B cell (primary cell): ENCODE results near the gene TRPM6. TPM values are rescaled to one million over a fixed set of nuclear protein-coding genes. Genes with fewer than 3 reads are reported as not detected.
"Not testable (repeated sequence)": the region's sequence is repeated elsewhere in the genome, so short reads cannot be mapped to it uniquely, and the experiment has no call there.

Experiments
- ATAC-seq: fragments of 200-7000 bp; cut with Tn5 transposase; one replicate; pipeline ENCODE4 v1.10.0; 2021; ENCODE audit warnings: low read depth, mild to moderate bottlenecking, moderate number of reproducible peaks, moderate library complexity
- CTCF ChIA-PET: fragments of 350-600 bp; sonication (Branson Sonifier 250); formaldehyde crosslinking; loops from one replicate; lab custom pipeline; 2021; ENCODE audit warnings: antibody characterized with exemption, inconsistent platforms; lab: Charles Lee
- POLR2A ChIA-PET: fragments of 350-600 bp; sonication (Branson Sonifier 250); formaldehyde crosslinking; loops from one replicate; lab custom pipeline; 2021; ENCODE audit warnings: antibody characterized with exemption; lab: Charles Lee
- DNase-seq: peaks from one replicate; pipeline ENCODE4 v3.0.0; 2013
- H2AFZ ChIP-seq: 2 replicates; pipeline ENCODE4 v1.6.1; 2012; ENCODE audit warnings: mild to moderate bottlenecking, low read depth, low read length; ENCODE audit not compliant: insufficient read depth, poor library complexity, severe bottlenecking
- H3K27ac ChIP-seq, 2 donors: 1 replicate in 1 of 2; 2 replicates in 1 of 2; pipeline ENCODE4 v1.5.1; 2012 to 2013; ENCODE audit warnings: low read length in 2 of 2, mild to moderate bottlenecking in 2 of 2, moderate library complexity in 1 of 2
- H3K27me3 ChIP-seq, 4 experiments: fragments of 200-600 bp in 1 of 4; sonication (generic) in 1 of 4; replicated peaks in 1 of 4; 1 replicate in 2 of 4; 2 replicates in 2 of 4; pipeline versions ENCODE4 v1.6.1 to v1.7.0; 2013 to 2016; ENCODE audit warnings: low read length in 3 of 4, mild to moderate bottlenecking in 2 of 4, mixed read lengths in 1 of 4, moderate library complexity in 1 of 4; ENCODE audit not compliant: insufficient read depth in 4 of 4, control insufficient read depth in 3 of 4; ENCODE audit errors: control extremely low read depth in 1 of 4
- H3K36me3 ChIP-seq, 2 experiments: replicated peaks in 1 of 2; 1 replicate in 1 of 2; 2 replicates in 1 of 2; pipeline versions ENCODE4 v1.6.1 to v1.7.1; 2013; ENCODE audit warnings: low read length in 1 of 2; ENCODE audit not compliant: insufficient read depth in 2 of 2, control insufficient read depth in 1 of 2; ENCODE audit errors: control extremely low read depth in 1 of 2, extremely low read depth in 1 of 2
- H3K4me1 ChIP-seq, 2 donors: fragments of 200-600 bp in 1 of 2; sonication (generic) in 1 of 2; 1 replicate in 1 of 2; 2 replicates in 1 of 2; pipeline versions ENCODE4 v1.5.1 to v1.6.1; 2013 to 2017; ENCODE audit warnings: low read length in 2 of 2; ENCODE audit not compliant: control insufficient read depth in 2 of 2, insufficient read depth in 2 of 2
- H3K4me2 ChIP-seq: replicated peaks from 2 replicates; pipeline ENCODE3; 2012; ENCODE audit warnings: mild to moderate bottlenecking, low read depth, low read length; ENCODE audit not compliant: poor library complexity, severe bottlenecking
- H3K4me3 ChIP-seq, 5 experiments: fragments of 200-600 bp in 1 of 5; sonication (generic) in 1 of 5; 1 replicate in 3 of 5; 2 replicates in 2 of 5; pipeline versions ENCODE4 v1.5.1 to v1.7.0; 2011 to 2016; ENCODE audit warnings: low read length in 4 of 5, mild to moderate bottlenecking in 4 of 5, low read depth in 2 of 5, control low read depth in 1 of 5, moderate library complexity in 1 of 5; ENCODE audit not compliant: insufficient read depth in 1 of 5; ENCODE audit errors: control extremely low read depth in 1 of 5, extremely low read depth in 1 of 5
- H3K79me2 ChIP-seq: fragments of 200-600 bp; sonication (generic); one replicate; pipeline ENCODE4 v1.6.0; 2016; ENCODE audit warnings: low read length; ENCODE audit not compliant: control insufficient read depth, insufficient read depth
- H3K9ac ChIP-seq: fragments of 200-600 bp; sonication (generic); 2 replicates; pipeline ENCODE4 v1.6.1; 2017; ENCODE audit warnings: mild to moderate bottlenecking, low read length, moderate library complexity
- H3K9me3 ChIP-seq, 3 donors: one replicate each; pipeline versions ENCODE4 v1.6.1 to v1.7.1; 2013; ENCODE audit warnings: low read length in 2 of 3; ENCODE audit not compliant: control insufficient read depth in 2 of 3, insufficient read depth in 1 of 3; ENCODE audit errors: control extremely low read depth in 1 of 3
- H4K20me1 ChIP-seq: 2 replicates; pipeline ENCODE4 v1.6.0; 2012; ENCODE audit warnings: mild to moderate bottlenecking, low read length; ENCODE audit not compliant: insufficient read depth, control insufficient read depth, poor library complexity, severe bottlenecking
- H3K27ac Mint-ChIP-seq: one replicate; pipeline ENCODE4 v1.8.0; 2021; ENCODE audit warnings: mixed read lengths
- H3K27me3 Mint-ChIP-seq: one replicate; pipeline ENCODE4 v1.8.0; 2021; ENCODE audit warnings: mixed read lengths
- H3K4me1 Mint-ChIP-seq: one replicate; pipeline ENCODE4 v1.8.0; 2021; ENCODE audit warnings: mixed read lengths
- H3K4me3 Mint-ChIP-seq: one replicate; pipeline ENCODE4 v1.8.0; 2021; ENCODE audit warnings: mixed read lengths
- H3K9me3 Mint-ChIP-seq: one replicate; pipeline ENCODE4 v1.8.0; 2022; ENCODE audit warnings: mixed read lengths; ENCODE audit not compliant: insufficient read depth
- CTCF ChIP-seq: fragments of 200-600 bp; IDR thresholded peaks from one replicate; pipeline ENCODE4 v1.8.0; 2022; ENCODE audit warnings: antibody characterized with exemption, mild to moderate bottlenecking
- EZH2 ChIP-seq: IDR thresholded peaks from 2 replicates; pipeline ENCODE4 v1.6.1; 2012; ENCODE audit warnings: borderline replicate concordance, low read depth, mild to moderate bottlenecking, moderate library complexity, low read length; ENCODE audit not compliant: insufficient read depth, poor library complexity, severe bottlenecking
- WGBS: methylation state at CpG from one replicate; pipeline ENCODE4 v1.1.5; 2013; ENCODE audit warnings: missing lambda C conversion rate; ENCODE audit not compliant: insufficient coverage; 5-methylcytosine and 5-hydroxymethylcytosine counted together
- intact Hi-C: fragments of 100-400 bp; cut with micrococcal nuclease; formaldehyde crosslinking; loops from one replicate; pipeline ENCODE4 v1.10.0; 2022
- polyA plus RNA-seq: library from polyadenylated mRNA; depleted of rRNA; stranded (reverse); fragments of >200 nt; gene quantifications from 2 replicates; pipeline ENCODE4 v1.2.3, GENCODE V29; 2012
- total RNA-seq, 2 donors: library from RNA; stranded (reverse); fragments of 120-200 nt in 1 of 2; gene quantifications; 1 replicate in 1 of 2; 2 replicates in 1 of 2; pipeline versions ENCODE4 v1.2.3 to v1.2.4, GENCODE V29; 2013 to 2022

Gene TRPM6
- total and polyA plus RNA-seq, 2 donors (not counting 1 experiment from before 2014, with no cell fraction given): not detected

- ChIA-PET CTCF (no interaction called here), POLR2A (no interaction called here)
Measured at GRCh38 chr9:74856989-74857388, 30.7 kb downstream of the TRPM6 start.

GRCh38 chr9:74855072-74855471 is 32.6 kb downstream of the TRPM6 start:
- DNase-seq (no peak), ATAC-seq (no peak)
- Histone ChIP-seq H3K4me1 (no peaks in the 10 kb centered on the region), H2AFZ (no peak overlapping the region), H3K79me2 (no peaks in the 10 kb centered on the region), H3K4me3 (no peak overlapping the region), H3K36me3 (no peaks in the 10 kb centered on the region), H3K9ac (no peak overlapping the region), H3K27me3 (no peaks in the 10 kb centered on the region), H3K27ac (no peak overlapping the region), H3K4me2 (no peak overlapping the region), H3K9me3 (no peaks in the 10 kb centered on the region), H4K20me1 (no peaks in the 10 kb centered on the region)
- Mint-ChIP-seq H3K27me3 (peaks cover 4% of the 10 kb centered on the region), H3K9me3 (no peaks in the 10 kb centered on the region), H3K4me1 (no peaks in the 10 kb centered on the region), H3K4me3 (no peak overlapping the region), H3K27ac (no peak overlapping the region)
- TF ChIP-seq EZH2: no peak
- TF ChIP-seq CTCF: no peak
- ChIA-PET POLR2A (no interaction called here), CTCF (no interaction called here)
- intact Hi-C loops: no loop called here
- 20% methylated on average over 1 of the region's 6 CpGs for WGBS

More at GRCh38 chr9:74856989-74857388, 30.7 kb downstream of the TRPM6 start:
- Mint-ChIP-seq H3K4me1 (no peaks in the 10 kb centered on the region), H3K27me3 (peaks cover 4% of the 10 kb centered on the region), H3K9me3 (no peaks in the 10 kb centered on the region), H3K27ac (no peak overlapping the region), H3K4me3 (no peak overlapping the region)
- H3K4me3 ChIP-seq: no peak overlapping the region
- H3K27ac ChIP-seq: no peak overlapping the region
- H3K4me2 ChIP-seq: no peak overlapping the region
- H3K9me3 ChIP-seq: no peaks in the 10 kb centered on the region
- no peak for ATAC-seq
- H3K27me3 ChIP-seq: no peaks in the 10 kb centered on the region
- no peaks in the 10 kb centered on the region for H3K79me2 ChIP-seq
- H4K20me1 ChIP-seq: no peaks in the 10 kb centered on the region
- no peaks in the 10 kb centered on the region for H3K36me3 ChIP-seq
- no peak for TF ChIP-seq EZH2
- no peak for TF ChIP-seq CTCF
- intact Hi-C loops: no loop called here
- DNase-seq: no peak
- no peak overlapping the region for H2AFZ ChIP-seq
- H3K9ac ChIP-seq: no peak overlapping the region
- no peaks in the 10 kb centered on the region for H3K4me1 ChIP-seq

GRCh38 chr9:74853024-74853423 is 34.7 kb downstream of the TRPM6 start:
- H3K27me3 ChIP-seq, ATAC-seq, H3K9ac ChIP-seq, CTCF ChIA-PET, H3K4me3 Mint-ChIP-seq, H3K27ac ChIP-seq, DNase-seq, H3K4me1 ChIP-seq, POLR2A ChIA-PET, H3K9me3 Mint-ChIP-seq, H3K36me3 ChIP-seq, H2AFZ ChIP-seq, H3K4me1 Mint-ChIP-seq, intact Hi-C loops, H3K4me3 ChIP-seq, H3K79me2 ChIP-seq, H3K27me3 Mint-ChIP-seq, H4K20me1 ChIP-seq, H3K9me3 ChIP-seq, H3K27ac Mint-ChIP-seq, H3K4me2 ChIP-seq: not testable (repeated sequence)
- 92% methylated on average over 22 of the region's 36 CpGs for WGBS
